Inferior parietal cortex (tissue), 1 donor: Measurements from ENCODE around the gene GRAMD1A.
A peak's percentile ranks its signal among the peaks of the same experiment; 100 is the strongest.
"Not testable (repeated sequence)": the region's sequence is repeated elsewhere in the genome, so short reads cannot be mapped to it uniquely, and the experiment has no call there.

ENCODE experiments used
- DNase-seq: peaks from one replicate; pipeline ENCODE4 v3.0.0-alpha.2; 2016; ENCODE audit errors: extremely low spot score

The GRAMD1A gene

DNA sequence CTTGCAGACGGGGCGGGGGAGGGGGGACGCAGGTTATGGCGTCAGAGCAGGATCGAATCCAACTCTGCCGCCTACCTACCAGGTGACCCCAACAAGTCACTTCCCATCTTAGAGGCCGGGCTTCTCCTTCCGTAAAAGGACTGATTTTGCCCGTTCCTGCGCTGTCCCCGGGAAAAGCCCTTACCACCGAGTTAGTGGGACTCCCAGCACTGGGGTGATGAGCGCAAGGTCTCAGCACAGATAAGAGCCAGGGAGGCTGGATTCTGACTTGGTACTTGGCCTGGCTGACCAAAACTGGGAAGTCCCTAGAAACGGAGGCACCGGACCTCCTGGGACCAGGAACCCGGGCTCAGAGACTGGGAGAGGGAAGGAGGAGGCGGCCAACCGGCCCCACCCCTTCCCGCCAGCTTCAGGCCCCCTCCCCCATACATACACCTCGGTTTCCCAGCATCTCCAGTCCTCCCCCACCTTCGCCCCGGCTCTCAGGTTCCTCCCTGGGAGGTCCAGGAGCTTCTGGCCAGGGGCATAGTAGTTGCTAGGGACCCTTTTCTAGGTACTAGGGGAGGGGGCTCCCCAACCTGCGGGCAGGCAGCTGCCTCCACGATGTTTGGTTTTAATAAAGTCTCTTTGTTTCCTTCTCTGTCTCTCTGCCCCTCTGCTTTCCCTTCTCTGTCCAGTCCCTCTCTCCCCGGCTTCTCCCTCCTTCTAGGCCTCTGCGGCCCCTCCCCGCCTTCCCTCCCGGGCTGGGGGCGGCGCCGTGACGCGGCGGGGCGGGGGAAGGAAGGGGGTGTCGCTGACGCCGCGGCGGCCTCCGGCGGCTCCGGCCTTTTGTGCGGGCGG, at the start of gene GRAMD1A:
TSS of gene GRAMD1A (plus strand) at position 826 of the 840 bp plus-strand sequence. CDS start 156 bp downstream, outside the sequence.
- peak; percentile 79 for DNase-seq

GRCh38 chr19:34953092-34953491, 47.0 kb upstream of the GRAMD1A start:
- no peak for DNase-seq

- no peak for DNase-seq
These were observed 42.0 kb upstream of the GRAMD1A start for GRCh38 chr19:34957830-34958751.

DNA sequence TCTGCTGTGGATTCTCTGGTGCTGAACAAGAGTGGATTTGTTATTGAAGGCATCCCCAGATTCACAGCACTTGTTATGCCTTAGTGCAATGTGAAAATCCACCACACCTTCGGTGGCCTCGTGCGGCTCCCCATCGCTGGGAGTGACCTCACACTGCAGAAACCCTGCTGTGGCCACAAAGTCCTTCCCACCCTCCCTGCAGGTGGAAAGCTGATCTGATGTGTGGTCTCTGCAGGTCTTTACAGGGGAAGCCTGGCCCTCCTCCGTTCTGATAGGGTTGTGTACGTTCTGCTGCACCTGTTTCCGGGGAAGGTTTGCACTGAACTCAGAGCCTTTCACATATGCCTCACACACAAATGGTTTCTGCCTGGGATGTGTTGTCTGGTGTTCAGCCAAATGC, 41.1 kb upstream of the GRAMD1A start:
- no peak for DNase-seq

GRCh38 chr19:34960103-34960805, 39.9 kb upstream of the GRAMD1A start:
- no peak for DNase-seq

DNA sequence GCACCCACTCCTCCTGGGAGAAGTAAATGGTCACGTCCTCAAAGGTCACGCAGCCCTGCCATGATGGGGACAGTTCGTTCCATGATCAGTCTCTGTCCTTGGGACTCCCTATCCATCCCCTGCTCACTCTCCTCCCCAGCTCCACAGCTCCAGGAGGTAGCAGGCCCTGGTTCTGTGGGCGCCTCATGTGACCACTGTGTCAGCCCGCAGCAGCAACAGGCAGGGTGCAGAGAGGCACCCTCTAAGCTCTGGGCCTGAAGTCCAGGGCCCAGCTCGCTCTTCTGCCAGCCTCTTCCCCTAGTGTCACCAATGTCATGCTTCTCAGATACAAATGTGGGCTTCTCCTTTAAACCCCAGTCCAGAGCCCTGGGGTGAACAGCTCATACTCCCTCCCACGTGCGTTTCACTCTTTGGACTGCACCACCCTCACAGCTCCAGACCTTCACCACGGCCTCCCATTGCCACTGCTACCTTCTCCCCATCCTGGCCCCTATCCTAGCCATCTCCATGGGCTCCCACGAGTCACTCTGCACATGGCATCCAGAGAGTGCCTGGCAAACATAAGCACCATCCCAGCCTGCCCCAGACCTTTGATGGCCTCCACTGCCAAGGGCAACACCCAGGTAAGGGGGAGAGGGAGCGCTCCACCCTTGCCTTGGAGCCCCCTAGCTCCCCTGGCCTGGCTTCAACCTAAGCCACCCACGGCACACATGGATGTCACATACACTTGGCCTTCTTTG, 39.0 kb upstream of the GRAMD1A start:
- no peak for DNase-seq

GRCh38 chr19:34961775-34962686, 38.1 kb upstream of the GRAMD1A start:
- peak; percentile 5 for DNase-seq

GRCh38 chr19:34962687-34963572, 37.2 kb upstream of the GRAMD1A start:
- DNase-seq = no peak

DNA sequence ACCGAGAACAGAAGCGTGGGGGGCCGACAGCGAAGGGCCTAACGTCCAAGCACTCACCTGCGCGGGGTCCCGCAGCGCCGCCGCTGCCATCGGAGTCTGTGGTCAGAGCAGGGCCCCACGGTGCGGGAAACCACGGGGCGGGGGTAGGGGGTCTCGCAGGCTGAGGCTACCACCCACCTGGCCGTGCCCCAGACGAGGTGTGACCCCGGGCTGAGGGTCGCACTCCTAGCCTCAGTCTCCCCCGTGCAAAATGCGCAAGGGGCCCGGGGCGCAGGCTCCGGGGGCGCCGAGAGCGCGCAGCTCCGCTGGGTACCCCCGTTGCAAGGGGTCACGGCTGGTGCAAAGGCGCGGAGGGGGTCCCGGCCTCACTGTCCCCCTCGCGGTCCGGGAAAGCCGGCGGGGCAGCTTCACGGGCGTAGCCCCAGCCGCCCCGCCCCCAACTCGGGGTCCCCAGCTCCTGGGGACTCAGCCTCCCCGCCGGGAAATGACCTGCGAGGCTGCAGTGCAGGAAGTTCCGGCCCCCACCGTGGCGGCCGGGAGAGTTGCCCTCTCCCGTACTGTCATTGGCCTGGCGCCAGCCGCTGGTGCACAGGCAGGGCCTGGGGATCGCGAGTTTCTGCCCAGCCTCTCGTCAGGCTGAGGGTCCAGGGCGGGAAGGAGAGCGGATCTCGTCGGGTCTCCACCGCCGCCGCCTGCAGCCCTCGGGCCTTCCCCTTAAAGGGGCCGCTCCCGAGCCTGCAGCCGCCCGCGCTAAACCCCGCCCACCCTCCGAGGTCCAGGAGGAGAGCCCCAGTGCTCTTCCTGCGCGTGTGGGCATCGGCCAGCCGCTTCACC, 36.3 kb upstream of the GRAMD1A start, which contains the start of gene ZNF792:
TSS of gene ZNF792 (minus strand) at position 657 of the 834 bp plus-strand sequence. CDS start at position 90, 567 bp downstream.
- DNase-seq = peak; percentile 18

GRCh38 chr19:34964598-34964997, 35.5 kb upstream of the GRAMD1A start:
- DNase-seq = no peak

DNA sequence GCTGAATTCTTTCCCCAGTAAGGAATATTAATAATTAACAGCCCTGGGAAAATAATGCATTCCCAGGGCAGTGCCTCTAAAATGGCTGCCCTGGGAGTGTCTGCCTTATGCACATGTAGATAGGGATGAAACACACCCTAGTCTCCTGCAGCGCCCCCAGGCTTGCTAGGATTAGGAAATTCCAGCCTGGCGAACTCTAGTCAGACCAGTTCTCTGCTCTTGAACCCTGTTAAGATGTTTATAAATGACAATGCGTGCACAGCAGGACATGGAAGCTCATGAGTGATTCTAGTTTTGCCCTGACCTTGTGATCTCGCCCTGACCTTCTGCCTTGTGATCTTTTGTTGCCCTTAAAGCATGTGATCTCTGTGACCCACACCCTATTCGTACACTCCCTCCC, 34.6 kb upstream of the GRAMD1A start:
- DNase-seq = not testable (repeated sequence)

DNA sequence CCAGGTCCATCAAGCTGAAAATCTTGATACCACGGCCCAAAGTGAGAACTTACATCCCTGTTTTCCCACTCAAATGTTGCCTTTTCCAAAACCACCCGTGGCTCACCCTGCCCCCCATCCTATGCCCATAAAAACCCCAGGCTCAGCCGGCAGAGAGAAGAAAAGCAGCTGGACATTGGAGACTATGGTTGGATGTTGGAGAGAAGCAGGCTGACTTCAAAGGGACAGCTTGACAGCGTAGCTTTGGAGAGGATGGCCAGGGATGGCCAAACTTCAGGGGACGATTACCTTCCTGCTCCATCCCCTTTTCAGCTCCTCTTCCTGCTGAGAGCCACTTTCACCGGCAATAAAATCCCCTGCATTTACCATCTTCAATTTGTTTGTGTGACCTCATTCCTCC, 32.6 kb upstream of the GRAMD1A start:
- no peak for DNase-seq

DNA sequence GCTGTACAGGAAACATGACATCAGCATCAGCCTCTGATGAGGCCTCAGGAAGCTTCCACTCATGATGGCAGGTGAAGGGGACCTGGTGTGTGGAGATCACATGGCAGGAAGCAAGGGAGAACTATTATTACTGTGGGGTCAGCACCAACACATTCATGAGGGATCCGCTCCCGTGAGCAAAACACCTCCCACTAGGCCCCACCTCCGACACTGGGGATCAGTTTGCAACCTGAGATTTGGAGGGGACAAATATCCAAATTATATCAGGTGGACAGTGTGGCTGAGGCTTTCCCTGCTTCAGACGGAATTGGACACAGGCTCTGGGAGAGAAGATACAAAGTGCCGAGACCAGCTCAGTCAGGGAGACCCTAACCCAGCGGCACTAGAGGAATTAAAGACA, 30.4 kb upstream of the GRAMD1A start:
- DNase-seq = no peak

DNA sequence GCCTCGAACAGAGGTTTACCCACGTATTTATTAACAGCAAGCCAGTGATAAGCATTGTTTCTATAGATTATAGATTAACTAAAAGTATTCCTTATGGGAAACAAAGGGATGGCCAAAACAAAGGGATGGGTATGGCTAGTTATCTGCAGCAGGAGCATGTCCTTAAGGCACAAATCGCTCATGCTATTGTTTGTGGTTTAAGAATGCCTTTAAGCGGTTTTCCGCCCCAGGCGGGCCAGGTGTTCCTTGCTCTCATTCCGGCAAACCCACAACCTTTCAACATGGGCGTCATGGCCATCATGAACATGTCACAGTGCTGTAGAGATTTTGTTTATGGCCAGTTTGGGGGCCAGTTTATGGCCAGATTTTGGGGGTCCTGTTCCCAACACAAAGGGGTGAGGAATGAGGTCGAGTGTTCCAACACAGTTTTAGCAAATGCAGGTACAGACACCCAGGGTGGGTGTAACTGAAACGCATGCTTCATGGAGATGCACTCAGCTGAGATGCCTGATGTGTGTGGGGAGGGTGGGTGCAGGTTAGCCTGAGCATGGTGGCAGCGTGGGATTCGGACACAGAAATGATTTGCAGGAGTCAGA, 29.8 kb upstream of the GRAMD1A start:
- DNase-seq = not testable (repeated sequence)

DNA sequence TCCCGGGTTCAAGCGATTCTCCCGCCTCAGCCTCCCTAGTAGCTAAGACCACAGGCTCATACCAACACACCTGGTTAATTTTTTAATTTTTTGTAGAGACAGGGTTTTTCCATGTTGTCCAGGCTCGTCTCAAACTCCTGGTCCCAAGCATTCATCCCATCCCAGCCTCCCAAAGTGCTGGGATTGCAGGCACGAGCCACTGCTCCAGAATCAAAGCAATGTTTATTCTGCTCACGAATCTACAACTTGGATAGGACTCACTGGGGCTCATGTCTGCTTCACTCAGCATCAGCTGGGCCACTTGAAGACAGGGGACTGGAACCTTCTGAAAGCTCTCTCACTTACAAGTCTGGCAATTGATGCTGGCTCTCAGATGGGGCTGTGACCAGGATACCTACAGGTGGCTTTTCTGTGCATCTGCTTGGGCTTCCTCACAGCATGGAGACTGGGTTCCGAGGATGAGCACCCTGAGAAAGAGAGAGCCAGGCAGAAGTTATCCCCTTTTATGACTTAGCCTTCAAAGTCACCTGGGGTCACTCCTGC, 27.9 kb upstream of the GRAMD1A start:
- DNase-seq = no peak

GRCh38 chr19:34974646-34975045, 25.5 kb upstream of the GRAMD1A start:
- no peak for DNase-seq

DNA sequence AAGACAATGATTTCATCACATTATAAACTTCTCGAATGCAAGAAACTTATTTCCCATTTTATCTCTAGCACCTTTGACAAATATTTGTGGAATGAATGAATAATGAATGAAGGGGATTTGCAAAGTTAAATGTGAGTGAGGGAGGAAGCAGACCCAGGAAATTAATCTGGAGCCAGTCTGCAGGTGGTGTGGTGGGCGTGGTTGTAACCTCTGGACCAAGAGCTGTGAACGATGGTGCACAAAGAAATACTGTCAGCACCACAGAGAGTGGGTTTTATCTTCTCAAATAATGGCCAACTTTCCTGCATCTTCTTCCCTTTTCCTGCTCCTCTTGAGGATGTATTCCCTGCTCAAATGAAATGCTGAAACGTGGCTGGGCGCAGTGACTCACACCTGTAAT, 25.1 kb upstream of the GRAMD1A start:
- DNase-seq = no peak
